ENCODE measurements around the gene ABTB1. TPM values are rescaled to one million over a fixed set of nuclear protein-coding genes. Genes with fewer than 3 reads are reported as not detected.
A peak's percentile ranks its signal among the peaks of the same experiment; 100 is the strongest.

Gene ABTB1
- total RNA-seq, 1 experiment from 2014 or later = 27.2 TPM

GRCh38 chr3:127673191-127674100, 694 bp downstream of the ABTB1 start:
- CTCF ChIA-PET = interaction anchor here (1.6 kb wide), 1 partner anchor 10 kb away, joined by 3 read pairs; no protein-coding TSS in a partner anchor
- peak; percentile 71 for DNase-seq
- no peaks in the 10 kb centered on the region for H3K9me3 Mint-ChIP-seq (ENCODE audit: low read depth, unreplicated experiment)
- peak; percentile 27 for TF ChIP-seq CTCF (IDR thresholded peaks at IDR 0.05; ENCODE audit: unreplicated experiment)
- H3K27ac Mint-ChIP-seq (ENCODE audit: unreplicated experiment) = peak overlapping the region; percentile 77
- peak overlapping the region; percentile 89 for H3K4me3 Mint-ChIP-seq (ENCODE audit: low read depth, unreplicated experiment)
- peaks cover 13% of the 10 kb centered on the region for H3K4me1 Mint-ChIP-seq (ENCODE audit: low read depth, unreplicated experiment)
- no peaks in the 10 kb centered on the region for H3K27me3 Mint-ChIP-seq (ENCODE audit: unreplicated experiment)
- peaks cover 48% of the 10 kb centered on the region for H3K36me3 Mint-ChIP-seq (ENCODE audit: insufficient read depth, unreplicated experiment)
- BruUV-seq (replicated peaks) = TSS peak; percentile 36
- intact Hi-C loops (cut with micrococcal nuclease; ENCODE audit: unreplicated experiment) = no loop called here

GRCh38 chr3:127674101-127674721, 1.5 kb downstream of the ABTB1 start:
- peaks cover 13% of the 10 kb centered on the region for H3K4me1 Mint-ChIP-seq (ENCODE audit: low read depth, unreplicated experiment)
- CTCF ChIA-PET = no interaction called here
- peak overlapping the region; percentile 77 for H3K27ac Mint-ChIP-seq (ENCODE audit: unreplicated experiment)
- H3K27me3 Mint-ChIP-seq (ENCODE audit: unreplicated experiment) = no peaks in the 10 kb centered on the region
- DNase-seq = no peak
- H3K36me3 Mint-ChIP-seq (ENCODE audit: insufficient read depth, unreplicated experiment) = peaks cover 48% of the 10 kb centered on the region
- H3K4me3 Mint-ChIP-seq (ENCODE audit: low read depth, unreplicated experiment) = peak overlapping the region; percentile 89
- no TSS peak for BruUV-seq (replicated peaks)
- no peak for TF ChIP-seq CTCF (IDR thresholded peaks at IDR 0.05; ENCODE audit: unreplicated experiment)
- intact Hi-C loops (cut with micrococcal nuclease; ENCODE audit: unreplicated experiment) = no loop called here
- H3K9me3 Mint-ChIP-seq (ENCODE audit: low read depth, unreplicated experiment) = no peaks in the 10 kb centered on the region

- CTCF ChIA-PET = no interaction called here
- peak overlapping the region; percentile 89 for H3K4me3 Mint-ChIP-seq (ENCODE audit: low read depth, unreplicated experiment)
Measured at GRCh38 chr3:127674790-127675189, 2.0 kb downstream of the ABTB1 start.

More at GRCh38 chr3:127674790-127675189, 2.0 kb downstream of the ABTB1 start:
- no peaks in the 10 kb centered on the region for H3K27me3 Mint-ChIP-seq (ENCODE audit: unreplicated experiment)
- intact Hi-C loops (cut with micrococcal nuclease; ENCODE audit: unreplicated experiment) = no loop called here
- H3K9me3 Mint-ChIP-seq (ENCODE audit: low read depth, unreplicated experiment) = no peaks in the 10 kb centered on the region
- DNase-seq = no peak
- peaks cover 13% of the 10 kb centered on the region for H3K4me1 Mint-ChIP-seq (ENCODE audit: low read depth, unreplicated experiment)
- BruUV-seq (replicated peaks) = no TSS peak
- TF ChIP-seq CTCF (IDR thresholded peaks at IDR 0.05; ENCODE audit: unreplicated experiment) = no peak
- H3K27ac Mint-ChIP-seq (ENCODE audit: unreplicated experiment) = peak overlapping the region; percentile 77
- peaks cover 48% of the 10 kb centered on the region for H3K36me3 Mint-ChIP-seq (ENCODE audit: insufficient read depth, unreplicated experiment)
